GM12864 (cell line): ENCODE results near the gene SEC16B.
"Not testable (repeated sequence)": the region's sequence is repeated elsewhere in the genome, so short reads cannot be mapped to it uniquely, and the experiment has no call there.

Experiments
- DNase-seq: peaks from one replicate; pipeline ENCODE4 v3.0.0-alpha.2; 2011; ENCODE audit warnings: low read depth
- H3K4me3 ChIP-seq: 2 replicates; pipeline ENCODE4 v1.5.1; 2011; ENCODE audit warnings: mild to moderate bottlenecking, low read depth, low read length, control low read depth
- TF ChIP-seq, protein P1 (sequence below): IDR thresholded peaks from 2 replicates; pipeline ENCODE4 v1.5.1; 2011; ENCODE audit warnings: low read depth, mild to moderate bottlenecking, moderate library complexity, low read length, control low read depth, inconsistent platforms; ENCODE audit errors: missing control alignments

Gene SEC16B

DNA sequence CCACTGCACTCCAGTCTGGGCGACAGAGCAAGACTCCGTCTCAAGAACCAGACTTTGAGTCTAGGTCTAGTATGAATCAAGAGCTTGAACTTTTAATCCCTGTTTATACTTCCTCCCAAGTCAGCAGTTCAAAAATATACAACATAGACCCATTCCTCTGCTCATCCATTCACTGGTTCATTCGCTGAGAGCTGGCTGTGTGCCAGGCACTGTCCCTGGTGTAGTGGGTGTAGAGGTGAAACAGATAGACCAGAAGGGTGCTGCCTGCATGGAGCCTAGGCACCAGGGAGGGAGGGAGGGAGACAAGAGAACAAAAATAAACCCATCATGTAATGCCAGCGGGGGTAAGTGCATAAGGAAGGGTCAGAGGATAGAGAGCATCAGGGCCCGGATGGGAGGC lies 25.5 kb upstream of the SEC16B start:
- H3K4me3 ChIP-seq = no peak overlapping the region
- no peak for DNase-seq
- TF ChIP-seq, protein P1, sequence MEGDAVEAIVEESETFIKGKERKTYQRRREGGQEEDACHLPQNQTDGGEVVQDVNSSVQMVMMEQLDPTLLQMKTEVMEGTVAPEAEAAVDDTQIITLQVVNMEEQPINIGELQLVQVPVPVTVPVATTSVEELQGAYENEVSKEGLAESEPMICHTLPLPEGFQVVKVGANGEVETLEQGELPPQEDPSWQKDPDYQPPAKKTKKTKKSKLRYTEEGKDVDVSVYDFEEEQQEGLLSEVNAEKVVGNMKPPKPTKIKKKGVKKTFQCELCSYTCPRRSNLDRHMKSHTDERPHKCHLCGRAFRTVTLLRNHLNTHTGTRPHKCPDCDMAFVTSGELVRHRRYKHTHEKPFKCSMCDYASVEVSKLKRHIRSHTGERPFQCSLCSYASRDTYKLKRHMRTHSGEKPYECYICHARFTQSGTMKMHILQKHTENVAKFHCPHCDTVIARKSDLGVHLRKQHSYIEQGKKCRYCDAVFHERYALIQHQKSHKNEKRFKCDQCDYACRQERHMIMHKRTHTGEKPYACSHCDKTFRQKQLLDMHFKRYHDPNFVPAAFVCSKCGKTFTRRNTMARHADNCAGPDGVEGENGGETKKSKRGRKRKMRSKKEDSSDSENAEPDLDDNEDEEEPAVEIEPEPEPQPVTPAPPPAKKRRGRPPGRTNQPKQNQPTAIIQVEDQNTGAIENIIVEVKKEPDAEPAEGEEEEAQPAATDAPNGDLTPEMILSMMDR = no peak

DNA sequence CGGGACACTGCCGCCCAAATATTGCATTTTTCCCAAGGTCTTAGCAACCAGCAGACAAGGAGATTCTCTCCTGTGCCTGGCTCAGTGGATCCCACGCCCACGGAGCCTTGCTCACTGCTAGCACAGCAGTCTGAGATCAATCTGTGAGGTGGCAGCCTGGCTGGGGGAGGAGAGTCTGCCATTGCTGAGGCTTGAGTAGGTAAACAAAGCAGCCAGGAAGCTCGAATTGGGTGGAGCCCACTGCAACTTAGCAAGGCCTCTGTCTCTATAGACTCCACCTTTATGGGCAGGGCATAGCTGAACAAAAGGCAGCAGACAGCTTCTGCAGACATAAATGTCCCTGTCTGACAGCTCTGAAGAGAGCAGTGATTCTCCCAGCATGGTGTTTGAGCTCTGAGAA lies 16.4 kb upstream of the SEC16B start:
- H3K4me3 ChIP-seq, DNase-seq: not testable (repeated sequence)

DNA sequence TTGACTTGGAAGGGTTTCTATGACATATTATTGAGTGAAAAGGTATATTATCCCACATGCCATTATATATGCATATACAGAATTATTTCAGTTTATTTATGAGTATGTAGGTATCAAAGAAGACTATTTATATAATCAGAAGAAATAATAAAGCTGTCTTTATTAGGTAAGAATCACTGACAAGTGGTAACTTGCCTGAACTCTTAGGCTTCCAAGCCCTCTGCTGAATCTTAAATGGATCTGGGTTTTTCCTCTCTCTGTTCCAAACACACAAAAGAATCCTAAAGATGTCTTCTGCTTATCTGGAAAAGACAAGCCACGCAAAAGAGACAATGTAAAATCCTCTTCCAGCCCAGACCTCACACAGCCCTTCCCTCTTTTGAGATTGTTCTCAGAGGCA lies 14.9 kb upstream of the SEC16B start:
- TF ChIP-seq, protein P1 = no peak
- no peak for DNase-seq
- H3K4me3 ChIP-seq = no peak overlapping the region

DNA sequence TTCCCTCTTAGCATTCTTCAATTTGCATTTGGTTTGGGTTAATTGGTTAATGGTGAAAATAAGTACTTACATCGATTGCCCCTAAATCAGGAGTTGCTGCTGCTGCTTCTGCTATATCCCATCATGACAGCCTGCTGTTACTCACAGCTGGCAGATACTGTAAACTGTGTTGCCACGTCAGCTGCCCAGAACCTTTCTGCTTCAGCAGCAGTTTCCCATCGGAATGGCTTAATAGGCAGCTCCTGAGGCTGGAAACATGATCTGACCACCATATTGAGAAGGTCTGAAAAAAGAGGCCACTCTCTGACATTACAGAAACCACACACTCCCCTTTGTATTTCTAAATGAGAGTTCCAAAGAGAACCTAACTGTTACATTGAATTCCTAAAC lies 14.3 kb upstream of the SEC16B start:
- no peak for DNase-seq
- no peak overlapping the region for H3K4me3 ChIP-seq
- TF ChIP-seq, protein P1 = no peak

DNA sequence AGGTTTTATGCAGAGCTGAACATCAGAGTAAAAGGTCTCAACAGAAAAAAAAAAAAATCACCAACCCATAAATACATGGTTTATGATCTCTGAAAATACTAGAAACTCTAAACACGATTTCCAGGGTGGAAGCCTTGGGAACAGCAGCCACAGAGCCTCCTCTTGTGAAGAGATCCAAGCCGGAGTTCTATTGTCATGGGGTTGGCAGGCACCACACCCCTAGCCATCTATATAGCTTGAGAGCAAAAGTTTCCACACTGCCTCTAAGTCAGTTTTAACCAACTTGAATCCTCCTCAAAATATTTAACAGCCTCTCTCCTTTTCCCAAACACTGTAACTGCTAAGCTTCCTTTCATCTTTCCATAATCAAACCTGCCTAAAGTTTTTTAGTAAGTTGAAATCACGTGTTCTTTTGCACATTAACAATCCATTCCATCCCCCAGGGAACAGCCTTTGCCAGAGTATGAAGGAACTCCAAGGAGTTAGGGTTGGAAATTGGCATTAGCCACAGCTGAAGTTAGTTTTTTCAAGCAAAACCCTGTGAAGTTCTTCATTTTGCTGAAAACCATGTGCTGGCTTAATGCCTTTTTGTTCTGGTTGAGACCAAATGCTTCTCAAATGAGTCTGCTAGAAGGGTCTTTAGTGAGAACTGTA lies 13.8 kb upstream of the SEC16B start:
- TF ChIP-seq, protein P1 = no peak
- H3K4me3 ChIP-seq = no peak overlapping the region
- no peak for DNase-seq

DNA sequence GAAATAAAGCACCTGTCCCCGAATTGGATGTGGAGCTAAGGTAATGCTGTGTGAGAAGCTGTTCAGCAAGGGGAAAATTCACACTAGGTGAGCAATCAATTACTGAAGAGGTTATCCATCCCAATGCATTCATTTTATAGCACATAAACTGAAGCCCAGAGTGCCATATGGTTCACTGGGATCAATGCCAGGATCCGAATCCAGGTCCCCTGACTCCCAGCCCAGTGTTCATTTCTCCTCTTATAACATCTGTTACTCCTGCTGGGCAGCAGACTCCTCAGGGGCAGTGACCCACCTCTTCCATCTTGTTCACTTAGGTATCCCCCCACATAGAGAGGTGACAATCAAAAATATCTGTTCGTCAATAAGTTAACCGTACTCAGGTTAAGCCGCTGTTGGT lies 13.2 kb upstream of the SEC16B start:
- no peak for DNase-seq
- H3K4me3 ChIP-seq = no peak overlapping the region

DNA sequence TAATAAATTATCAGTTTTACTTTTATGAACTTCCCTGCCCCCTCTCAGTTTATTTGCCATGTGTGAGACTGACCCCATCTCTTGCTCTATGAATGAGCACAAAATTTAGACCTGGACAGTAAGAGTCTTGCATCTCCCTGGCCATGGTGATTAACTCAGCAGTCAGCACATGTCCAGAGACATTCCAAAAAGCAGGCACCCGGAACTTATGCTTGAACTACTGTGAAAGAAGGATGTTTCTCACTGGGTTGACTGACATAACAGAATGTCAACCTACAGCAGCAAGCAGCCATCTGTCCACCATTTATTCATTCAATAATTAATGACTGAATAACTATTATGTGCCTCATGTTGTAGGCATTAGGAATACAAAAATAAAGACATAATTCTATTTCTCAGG lies 11.3 kb upstream of the SEC16B start:
- no peak for DNase-seq
- no peak overlapping the region for H3K4me3 ChIP-seq
- TF ChIP-seq, protein P1 = no peak

More for the DNA sequence above, 13.2 kb upstream of the SEC16B start:
- TF ChIP-seq, protein P1 = no peak
